Lung (tissue), 12 donors: ENCODE data around the gene ALPL. TPM values are rescaled to one million over a fixed set of nuclear protein-coding genes. Genes with fewer than 3 reads are reported as not detected.

Experiments used
- ATAC-seq: fragments of 200-7000 bp; cut with Tn5 transposase; one replicate; pipeline ENCODE4 v1.9.1; 2020; ENCODE audit warnings: moderate number of reproducible peaks; ENCODE audit not compliant: insufficient read depth, low FRiP score
- DNase-seq, 3 donors: peaks; one replicate each; pipeline ENCODE4 v3.0.0-alpha.2; 2013 to 2017
- H3K27ac ChIP-seq, 2 donors: one replicate each; pipeline ENCODE4 v1.5.1; 2013; ENCODE audit warnings: mild to moderate bottlenecking in 2 of 2, moderate library complexity in 2 of 2, control low read depth in 1 of 2, inconsistent platforms in 1 of 2, low read depth in 1 of 2, low read length in 1 of 2
- H3K27me3 ChIP-seq, 3 donors: one replicate each; pipeline ENCODE4 v1.5.1; 2013; ENCODE audit warnings: low read length in 2 of 3; ENCODE audit not compliant: control insufficient read depth in 3 of 3, insufficient read depth in 3 of 3
- H3K36me3 ChIP-seq, 4 donors: one replicate each; pipeline ENCODE4 v1.5.1; 2013; ENCODE audit warnings: low read length in 4 of 4, mild to moderate bottlenecking in 1 of 4, moderate library complexity in 1 of 4; ENCODE audit not compliant: control insufficient read depth in 4 of 4, insufficient read depth in 4 of 4
- H3K4me1 ChIP-seq, 5 donors: one replicate each; pipeline ENCODE4 v1.5.1; 2013; ENCODE audit warnings: low read length in 5 of 5, mild to moderate bottlenecking in 2 of 5, moderate library complexity in 1 of 5; ENCODE audit not compliant: control insufficient read depth in 5 of 5, insufficient read depth in 5 of 5
- H3K4me3 ChIP-seq: one replicate; pipeline ENCODE4 v1.5.1; 2013; ENCODE audit warnings: mild to moderate bottlenecking, control low read depth, moderate library complexity
- H3K9ac ChIP-seq, 2 donors: one replicate each; pipeline ENCODE4 v1.5.1; 2013; ENCODE audit warnings: low read length in 2 of 2, control low read depth in 1 of 2; ENCODE audit not compliant: insufficient read depth in 1 of 2
- H3K9me3 ChIP-seq, 4 donors: one replicate each; pipeline ENCODE4 v1.5.1; 2013; ENCODE audit warnings: low read length in 3 of 4, mild to moderate bottlenecking in 1 of 4, moderate library complexity in 1 of 4; ENCODE audit not compliant: control insufficient read depth in 4 of 4, insufficient read depth in 3 of 4
- CTCF ChIP-seq: IDR thresholded peaks from 2 replicates; pipeline ENCODE4 v1.5.1; 2012; ENCODE audit warnings: mild to moderate bottlenecking; ENCODE audit errors: control extremely low read depth, extremely low read depth
- WGBS, 2 donors: extraction: QIAGEN DNeasy Blood & Tissue Kit; methylation state at CpG; one replicate each; pipeline ENCODE4 v1.1.7; 2013; 5-methylcytosine and 5-hydroxymethylcytosine counted together
- polyA plus RNA-seq, 2 donors: library from polyadenylated mRNA; stranded (reverse); fragments of 200-250 nt; gene quantifications; one replicate each; pipeline ENCODE4 v1.2.1, GENCODE V29; 2013
- total RNA-seq, 2 donors: library from RNA; depleted of rRNA in 1 of 2; stranded (reverse); fragments of >200 nt in 1 of 2; gene quantifications; one replicate each; pipeline ENCODE4 v1.2.1, GENCODE V29; 2014 to 2021
- donor health status: control.
- donor health status: control.
- donor health status: Bipolar disorder and iron deficiency.
- donor health status: healthy.
- donor health status: DM: yes; HTN: yes; CAD: no.

Gene ALPL
- total and polyA plus RNA-seq, 4 donors, result 38.6 to 242 (median 230) TPM

- TF ChIP-seq CTCF, result no peak
- Histone ChIP-seq H3K9me3 (peaks cover 0 to 2% (median 0%) of the 10 kb centered on the region in 4 donors), H3K4me1 (peaks cover 0 to 11% (median 0%) of the 10 kb centered on the region in 5 donors), H3K9ac (no peak overlapping the region), H3K27me3 (no peaks in the 10 kb centered on the region), H3K27ac (no peak overlapping the region), H3K4me3 (no peak overlapping the region), H3K36me3 (no peaks in the 10 kb centered on the region)
- DNase-seq, result no peak
- WGBS, 2 donors, result 85 to 87% methylated on average over 8 of the region's 8 CpGs
- no peak for ATAC-seq
These were observed 84.0 kb downstream of the ALPL start for GRCh38 chr1:21593231-21593630.

- Histone ChIP-seq H3K27me3 (no peaks in the 10 kb centered on the region), H3K9ac (no peak overlapping the region), H3K4me1 (peaks cover 0 to 11% (median 0%) of the 10 kb centered on the region in 5 donors), H3K9me3 (peaks cover 0 to 2% (median 0%) of the 10 kb centered on the region in 4 donors), H3K27ac (no peak overlapping the region), H3K36me3 (peaks cover 0 to 1% (median 0%) of the 10 kb centered on the region in 4 donors), H3K4me3 (no peak overlapping the region)
- WGBS, 2 donors, result 71 to 76% methylated on average over 10 to 11 of the region's 11 CpGs
- ATAC-seq (no peak), DNase-seq (no peak)
- no peak for TF ChIP-seq CTCF
These were observed 85.3 kb downstream of the ALPL start for GRCh38 chr1:21594501-21594900.

GRCh38 chr1:21594935-21595897 is 86.0 kb downstream of the ALPL start:
- H3K9ac ChIP-seq, result no peak overlapping the region
- H3K27ac ChIP-seq, result no peak overlapping the region
- WGBS, 2 donors, result 65 to 68% methylated on average over 26 of the region's 26 CpGs
- ATAC-seq, result peak; percentile 27
- peak; percentile 29 to 36 (median 32) for DNase-seq
- TF ChIP-seq CTCF, result peak; percentile 20
- H3K27me3 ChIP-seq, result no peaks in the 10 kb centered on the region
- H3K4me3 ChIP-seq, result no peak overlapping the region
- H3K4me1 ChIP-seq, result peaks cover 0 to 9% (median 0%) of the 10 kb centered on the region in 5 donors
- no peaks in the 10 kb centered on the region for H3K9me3 ChIP-seq
- peaks cover 0 to 1% (median 0%) of the 10 kb centered on the region in 4 donors for H3K36me3 ChIP-seq
